Mammary epithelial cell (primary cell): ENCODE measurements around the gene TESK1.

Experiments
- CTCF ChIP-seq, 2 donors: IDR thresholded peaks in 1 of 2; conservative IDR thresholded peaks in 1 of 2; 2 replicates each; pipeline ENCODE4 v1.5.1; 2011 to 2012; ENCODE audit warnings: inconsistent platforms in 2 of 2, low read length in 2 of 2, mild to moderate bottlenecking in 2 of 2, control low read depth in 1 of 2, low read depth in 1 of 2; ENCODE audit not compliant: insufficient read depth in 1 of 2; ENCODE audit errors: extremely low read depth in 1 of 2
- EZH2 ChIP-seq: IDR thresholded peaks from 2 replicates; pipeline ENCODE4 v1.6.1; 2012; ENCODE audit warnings: low read length, inconsistent platforms, borderline replicate concordance

- no peak for TF ChIP-seq CTCF (conservative IDR thresholded peaks at IDR 0.05 in 1 of 2, IDR thresholded peaks at IDR 0.05 in 1 of 2; ENCODE audit: extremely low read depth in 1 of 2, insufficient read depth in 1 of 2, low read depth in 1 of 2, low read length in 2 of 2)
- TF ChIP-seq EZH2, result no peak
These were observed 47.8 kb downstream of the TESK1 start for GRCh38 chr9:35652829-35653209.
